PC-3 (cell line): Measurements from ENCODE around the gene TTLL12. TPM values are rescaled to one million over a fixed set of nuclear protein-coding genes. Genes with fewer than 3 reads are reported as not detected.
A peak's percentile ranks its signal among the peaks of the same experiment; 100 is the strongest.

Experiments
- ATAC-seq: fragments of 200-7000 bp; cut with Tn5 transposase; 2 replicates; pipeline ENCODE4 v1.9.1; 2020; ENCODE audit warnings: mild to moderate bottlenecking, moderate library complexity
- BruUV-seq: library from RNA; stranded (reverse); fragments of 400-500 nt; replicated peaks from 2 replicates; lab custom pipeline; 2021; lab: Mats Ljungman, UMichigan
- CTCF ChIA-PET: fragments of 300-600 bp; sonication (Branson Sonifier 250); formaldehyde crosslinking; loops from one replicate; lab custom pipeline; 2022; ENCODE audit warnings: antibody characterized with exemption; lab: Charles Lee
- POLR2A ChIA-PET: fragments of 300-600 bp; sonication (Branson Sonifier 250); formaldehyde crosslinking; loops from one replicate; lab custom pipeline; 2022; ENCODE audit warnings: antibody characterized with exemption; ENCODE audit not compliant: unreplicated experiment; lab: Charles Lee
- DNase-seq: peaks from one replicate; pipeline ENCODE4 v3.0.0-alpha.2; 2015
- H2AFZ ChIP-seq: fragments of 300-600 bp; sonication (generic); 2 replicates; pipeline ENCODE4 v1.6.0; 2016; ENCODE audit warnings: antibody characterized with exemption, low read length
- H3F3A ChIP-seq: fragments of 300-600 bp; sonication (generic); one replicate; pipeline ENCODE4 v1.6.0; 2017; ENCODE audit warnings: antibody characterized with exemption, low read length, control low read depth, mild to moderate bottlenecking; ENCODE audit not compliant: unreplicated experiment
- H3K27ac ChIP-seq: fragments of 300-600 bp; sonication (generic); 2 replicates; pipeline ENCODE4 v1.5.1; 2016; ENCODE audit warnings: mild to moderate bottlenecking, low read length
- H3K27me3 ChIP-seq: fragments of 300-600 bp; sonication (generic); 2 replicates; pipeline ENCODE4 v1.6.1; 2016; ENCODE audit warnings: low read length, mixed read lengths
- H3K36me3 ChIP-seq: fragments of 300-600 bp; sonication (generic); 2 replicates; pipeline ENCODE4 v1.6.1; 2016; ENCODE audit warnings: low read depth, mixed run types, low read length, mixed read lengths
- H3K4me1 ChIP-seq: fragments of 300-600 bp; sonication (generic); 2 replicates; pipeline ENCODE4 v1.5.1; 2016; ENCODE audit warnings: low read length; ENCODE audit not compliant: insufficient read depth
- H3K4me2 ChIP-seq: fragments of 300-600 bp; sonication (generic); 2 replicates; pipeline ENCODE4 v1.6.0; 2016; ENCODE audit warnings: low read length
- H3K4me3 ChIP-seq: fragments of 300-600 bp; sonication (generic); 2 replicates; pipeline ENCODE4 v1.5.1; 2016; ENCODE audit warnings: mild to moderate bottlenecking, low read length, mixed read lengths
- H3K79me2 ChIP-seq: fragments of 300-600 bp; sonication (generic); 2 replicates; pipeline ENCODE4 v1.6.1; 2017; ENCODE audit warnings: low read length, mixed read lengths
- H3K9ac ChIP-seq: fragments of 300-600 bp; sonication (generic); 2 replicates; pipeline ENCODE4 v1.6.0; 2016; ENCODE audit warnings: mild to moderate bottlenecking, low read length
- H3K9me2 ChIP-seq: fragments of 300-600 bp; sonication (generic); replicated peaks from 2 replicates; pipeline ENCODE4 v1.6.1; 2016; ENCODE audit warnings: mixed run types, low read length, mixed read lengths
- H3K9me3 ChIP-seq: fragments of 300-600 bp; sonication (generic); 2 replicates; pipeline ENCODE4 v1.6.1; 2016; ENCODE audit warnings: low read length, mixed read lengths
- H4K20me1 ChIP-seq: fragments of 300-600 bp; sonication (generic); 2 replicates; pipeline ENCODE4 v1.6.1; 2016; ENCODE audit warnings: low read length, mixed read lengths
- CTCF ChIP-seq: fragments of 300-600 bp; sonication (generic); conservative IDR thresholded peaks from 2 replicates; pipeline ENCODE4 v1.5.1; 2017; ENCODE audit warnings: antibody characterized with exemption, low read depth, mild to moderate bottlenecking, low read length
- EZH2 ChIP-seq: fragments of 300-600 bp; sonication (generic); IDR thresholded peaks from one replicate; pipeline ENCODE4 v1.6.1; 2017; ENCODE audit warnings: antibody characterized with exemption, mild to moderate bottlenecking, low read length; ENCODE audit not compliant: unreplicated experiment
- EZH2phosphoT487 ChIP-seq: fragments of 300-600 bp; sonication (generic); IDR thresholded peaks from 2 replicates; pipeline ENCODE4 v1.6.1; 2018; ENCODE audit warnings: mild to moderate bottlenecking, antibody characterized with exemption, low read length, borderline replicate concordance
- intact Hi-C: fragments of 100-400 bp; cut with micrococcal nuclease; formaldehyde crosslinking; loops from 2 replicates; pipeline ENCODE4 v1.9.0; 2023
- total RNA-seq: library from RNA; depleted of rRNA; stranded (reverse); fragments of >200 nt; gene quantifications from 2 replicates; pipeline ENCODE4 v1.2.3, GENCODE V29; 2014

The TTLL12 gene
- total RNA-seq, 1 experiment from 2014 or later, result 48.9 TPM

- no peaks in the 10 kb centered on the region for H3K27me3 ChIP-seq
- H3K4me2 ChIP-seq, result peak within 1 kb of the TSS; percentile 86
- TSS peak; percentile 51 for BruUV-seq
- no peaks in the 10 kb centered on the region; the same call in 1 of the 2 replicates for H4K20me1 ChIP-seq
- peak; percentile 64 for ATAC-seq
- H3K9ac ChIP-seq, result peak within 1 kb of the TSS; percentile 89
- intact Hi-C loops, result no loop called here
- H3K27ac ChIP-seq, result peak within 1 kb of the TSS; percentile 73
- H2AFZ ChIP-seq, result peak within 1 kb of the TSS; percentile 82
- ChIA-PET POLR2A (interaction anchor here (0.6 to 0.7 kb wide), 2 partner anchors 538 to 657 kb away, joined by 14 to 20 read pairs; no protein-coding TSS in a partner anchor), CTCF (interaction anchor here (0.5 kb wide), 1 partner anchor 137 kb away, joined by 4 read pairs; the partner anchor contains the start of gene PACSIN2)
- peaks cover 48% of the 10 kb centered on the region for H3K79me2 ChIP-seq
- peak; percentile 39 for DNase-seq
- H3K36me3 ChIP-seq, result no peaks in the 10 kb centered on the region
- TF ChIP-seq EZH2phosphoT487 (no peak), EZH2 (no peak), CTCF (no peak)
- no peaks in the 10 kb centered on the region for H3K9me2 ChIP-seq
- peak within 1 kb of the TSS; percentile 70 for H3K4me3 ChIP-seq
- H3K4me1 ChIP-seq, result peaks cover 13% of the 10 kb centered on the region; the same call in 1 of the 2 replicates
- no peaks in the 10 kb centered on the region for H3K9me3 ChIP-seq
- no peaks in the 10 kb centered on the region for H3F3A ChIP-seq
These were observed 35.5 kb downstream of the TTLL12 start, which contains the start of gene TSPO for GRCh38 chr22:43151251-43152002. Gene TSPO, plus strand, starts transcription at chr22:43151559. Its CDS starts 7,680 bp downstream, at chr22:43159239.

- intact Hi-C loops, result no loop called here
- Histone ChIP-seq H2AFZ (peak overlapping the region; percentile 82), H3K9ac (peak overlapping the region; percentile 89; the same call in 1 of the 2 replicates), H3K4me1 (peaks cover 13% of the 10 kb centered on the region; the same call in 1 of the 2 replicates), H3K4me2 (peak overlapping the region; percentile 86), H3K27ac (no peak overlapping the region), H3F3A (no peaks in the 10 kb centered on the region), H3K27me3 (no peaks in the 10 kb centered on the region), H3K4me3 (peak overlapping the region; percentile 70), H4K20me1 (no peaks in the 10 kb centered on the region; the same call in 1 of the 2 replicates), H3K79me2 (peaks cover 43% of the 10 kb centered on the region), H3K9me2 (no peaks in the 10 kb centered on the region), H3K9me3 (no peaks in the 10 kb centered on the region), H3K36me3 (no peaks in the 10 kb centered on the region)
- ChIA-PET CTCF (interaction anchor here (0.5 kb wide), 1 partner anchor 136 kb away, joined by 4 read pairs; the partner anchor contains the start of gene PACSIN2), POLR2A (interaction anchor here (0.6 to 0.7 kb wide), 2 partner anchors 537 to 656 kb away, joined by 14 to 20 read pairs; no protein-coding TSS in a partner anchor)
- no peak for TF ChIP-seq EZH2
- no peak for TF ChIP-seq EZH2phosphoT487
- TF ChIP-seq CTCF, result no peak
- ATAC-seq (no peak), DNase-seq (no peak)
- BruUV-seq, result TSS peak; percentile 49
These were observed 36.2 kb downstream of the TTLL12 start for GRCh38 chr22:43150731-43151206.
